A549 (cell line): Measurements from ENCODE around the gene TMEM38B. TPM values are rescaled to one million over a fixed set of nuclear protein-coding genes. Genes with fewer than 3 reads are reported as not detected.

Experiments used
- ATAC-seq, 2 experiments: fragments of 200-7000 bp in 1 of 2; fragments of >200 bp in 1 of 2; cut with Nextera tagmentation in 1 of 2; cut with Tn5 transposase in 1 of 2; 3 replicates each; pipeline versions ENCODE4 v1.8.0 to v1.9.1; 2018 to 2020; ENCODE audit warnings: mild to moderate bottlenecking in 1 of 2, moderate library complexity in 1 of 2
- CTCF ChIA-PET: fragments of 300-600 bp; sonication (Branson Sonifier 250); formaldehyde crosslinking; extraction: SDS; loops from one replicate; lab custom pipeline; 2021; ENCODE audit warnings: antibody characterized with exemption, inconsistent platforms; lab: Yijun Ruan, JAX
- POLR2A ChIA-PET: fragments of 350-600 bp; formaldehyde crosslinking; extraction: SDS; loops from one replicate; lab custom pipeline; 2021; ENCODE audit warnings: antibody characterized with exemption, inconsistent platforms; lab: Yijun Ruan, JAX
- DNase-seq, 2 experiments: peaks; one replicate each; pipeline versions ENCODE4 v3.0.0 to v3.0.0-alpha.2; 2011 to 2016; ENCODE audit warnings: low read depth in 1 of 2, low spot score in 1 of 2
- FAIRE-seq: peaks from 2 replicates; lab custom pipeline; 2011; peaks lifted over from hg19 to GRCh38; lab: Jason Lieb, UNC
- H3K27ac ChIP-seq, 2 experiments: fragments of >200 bp; sonication (Bioruptor Twin); formaldehyde crosslinking; 3 replicates each; pipeline ENCODE4 v1.5.1; 2016 to 2017
- H3K4me1 ChIP-seq: fragments of >200 bp; sonication (Bioruptor Twin); formaldehyde crosslinking; 3 replicates; pipeline ENCODE4 v1.6.1; 2016
- H3K4me2 ChIP-seq: fragments of >200 bp; sonication (Bioruptor Twin); formaldehyde crosslinking; 3 replicates; pipeline ENCODE4 v1.6.1; 2016
- H3K4me3 ChIP-seq: fragments of >200 bp; sonication (Bioruptor Twin); formaldehyde crosslinking; 3 replicates; pipeline ENCODE4 v1.5.1; 2016
- H3K9me3 ChIP-seq: fragments of >200 bp; sonication (Bioruptor Twin); formaldehyde crosslinking; 3 replicates; pipeline ENCODE4 v1.6.1; 2016
- BCL3 ChIP-seq: fragments of >200 bp; sonication (Bioruptor Twin); formaldehyde crosslinking; IDR thresholded peaks from 3 replicates; pipeline ENCODE4 v1.6.1; 2016
- CHD2 ChIP-seq: fragments of 150-350 bp; IDR thresholded peaks from 2 replicates; pipeline ENCODE4 v1.6.1; 2014; ENCODE audit warnings: low read length; ENCODE audit not compliant: partially characterized antibody
- ESRRA ChIP-seq: fragments of 150-350 bp; IDR thresholded peaks from 2 replicates; pipeline ENCODE4 v1.6.1; 2014; ENCODE audit warnings: mild to moderate bottlenecking, low read length, borderline replicate concordance
- FOSL2 ChIP-seq, 2 experiments: fragments of 450-650 bp in 1 of 2; fragments of >200 bp in 1 of 2; sonication (Bioruptor Twin) in 1 of 2; formaldehyde crosslinking; IDR thresholded peaks; 2 replicates each; pipeline versions ENCODE4 v1.5.0 to v1.6.1; 2016 to 2020; ENCODE audit warnings: mild to moderate bottlenecking in 1 of 2, moderate library complexity in 1 of 2
- HOXA7 ChIP-seq: fragments of 250-450 bp; sonication (Bioruptor Pico); IDR thresholded peaks from 2 replicates; pipeline ENCODE4 v1.5.0; 2020; ENCODE audit warnings: mild to moderate bottlenecking, moderate library complexity
- JUN ChIP-seq, 2 experiments: fragments of >200 bp; sonication (Bioruptor Twin); formaldehyde crosslinking; IDR thresholded peaks; 2 replicates in 1 of 2; 3 replicates in 1 of 2; pipeline ENCODE4 v1.6.1; 2016 to 2017
- JUNB ChIP-seq: fragments of >200 bp; sonication (Bioruptor Twin); formaldehyde crosslinking; IDR thresholded peaks from 2 replicates; pipeline ENCODE4 v1.6.1; 2016
- KDM1A ChIP-seq: fragments of 200-600 bp; sonication (generic); IDR thresholded peaks from 2 replicates; pipeline ENCODE4 v1.6.1; 2016; ENCODE audit warnings: low read depth, mild to moderate bottlenecking
- MAFK ChIP-seq: fragments of 450-650 bp; IDR thresholded peaks from 2 replicates; pipeline ENCODE4 v1.6.1; 2014; ENCODE audit not compliant: partially characterized antibody
- NR3C1 ChIP-seq: fragments of >200 bp; sonication (Bioruptor Twin); formaldehyde crosslinking; IDR thresholded peaks from 3 replicates; pipeline ENCODE4 v1.6.1; 2017
- PBX3 ChIP-seq: IDR thresholded peaks from 2 replicates; pipeline ENCODE4 v1.6.1; 2012
- POLR2A ChIP-seq: IDR thresholded peaks from 2 replicates; pipeline ENCODE4 v1.6.1; 2012; ENCODE audit warnings: mild to moderate bottlenecking, low read length
- POLR2AphosphoS2 ChIP-seq: conservative IDR thresholded peaks from 2 replicates; pipeline ENCODE4 v1.6.1; 2012; ENCODE audit warnings: low read length, improper control_type of control experiment, inconsistent platforms
- SMC3 ChIP-seq: fragments of >200 bp; sonication (Bioruptor Twin); formaldehyde crosslinking; IDR thresholded peaks from 3 replicates; pipeline ENCODE4 v1.6.1; 2018; ENCODE audit warnings: inconsistent platforms
- ZFP36 ChIP-seq: fragments of 450-650 bp; IDR thresholded peaks from 2 replicates; pipeline ENCODE4 v1.6.1; 2014; ENCODE audit warnings: borderline replicate concordance; ENCODE audit not compliant: partially characterized antibody
- ZSCAN20 ChIP-seq: fragments of 250-450 bp; sonication (Bioruptor Pico); IDR thresholded peaks from 2 replicates; pipeline ENCODE4 v1.8.0; 2022; ENCODE audit warnings: mild to moderate bottlenecking, moderate library complexity
- WGBS: methylation state at CpG from one replicate; pipeline ENCODE4 v1.1.6; 2017; ENCODE audit errors: missing lambda C conversion rate; 5-methylcytosine and 5-hydroxymethylcytosine counted together
- polyA minus RNA-seq: library from RNA; depleted of rRNA, polyadenylated mRNA; stranded (reverse); fragments of >200 nt; gene quantifications from 2 replicates; pipeline ENCODE4 v1.2.3, GENCODE V29; 2011; rRNA and poly(A)+ RNA removed
- polyA plus RNA-seq, 4 experiments: library from polyadenylated mRNA; depleted of rRNA in 3 of 4; stranded (reverse); fragments of >200 nt; fragmentation: RNase III in 1 of 4; extraction: RNeasy Plus Mini Kit Qiagen cat#74134 plus additional on column Dnase treatment in 1 of 4; gene quantifications; 2 replicates in 3 of 4; 3 replicates in 1 of 4; pipeline ENCODE4 v1.2.3, GENCODE V29; 2011 to 2017
- TF ChIP-seq, protein P1 (sequence below): fragments of 450-650 bp; IDR thresholded peaks from 2 replicates; pipeline ENCODE4 v1.6.1; 2014; ENCODE audit warnings: antibody characterized with exemption

TMEM38B gene
- polyA plus RNA-seq (2011; rRNA removed) (22.2 and 23.3 TPM in 2 replicates), polyA plus RNA-seq (2017; fragmentation: RNase III; extraction: RNeasy Plus Mini Kit Qiagen cat#74134 plus additional on column Dnase treatment) (13.1 to 15.3 TPM (median 14.7 TPM) in 3 replicates), polyA minus RNA-seq (13.1 and 13.2 TPM in 2 replicates)
- polyA plus RNA-seq (2012; cell fraction: cytosol; rRNA removed) = 9.0 and 9.3 TPM in 2 replicates
- polyA plus RNA-seq (2012; cell fraction: nucleus; rRNA removed) = 2.2 and 4.9 TPM in 2 replicates

- TF ChIP-seq JUN (IDR thresholded peaks at IDR 0.05) = 0 out of 5 replicates have a peak, but pooled peaks of 1 of the 2 experiments have one; percentile 29
- TF ChIP-seq ZFP36 = no peak
- no peak for TF ChIP-seq KDM1A
- TF ChIP-seq POLR2A = peak; percentile 63
- no peak for TF ChIP-seq POLR2AphosphoS2
- TF ChIP-seq FOSL2 (IDR thresholded peaks at IDR 0.05) = no peak
- TF ChIP-seq FOSL2 (CRISPR knock-in tag; IDR thresholded peaks at IDR 0.05) = no peak
- WGBS = under 1% methylated on average over 25 of the region's 65 CpGs
- POLR2A ChIA-PET = no interaction called here
Observed at GRCh38 chr9:105694190-105694847, at the start of gene TMEM38B. TMEM38B (plus strand) TSS chr9:105694541; CDS start chr9:105694661, 120 bp downstream.

DNA sequence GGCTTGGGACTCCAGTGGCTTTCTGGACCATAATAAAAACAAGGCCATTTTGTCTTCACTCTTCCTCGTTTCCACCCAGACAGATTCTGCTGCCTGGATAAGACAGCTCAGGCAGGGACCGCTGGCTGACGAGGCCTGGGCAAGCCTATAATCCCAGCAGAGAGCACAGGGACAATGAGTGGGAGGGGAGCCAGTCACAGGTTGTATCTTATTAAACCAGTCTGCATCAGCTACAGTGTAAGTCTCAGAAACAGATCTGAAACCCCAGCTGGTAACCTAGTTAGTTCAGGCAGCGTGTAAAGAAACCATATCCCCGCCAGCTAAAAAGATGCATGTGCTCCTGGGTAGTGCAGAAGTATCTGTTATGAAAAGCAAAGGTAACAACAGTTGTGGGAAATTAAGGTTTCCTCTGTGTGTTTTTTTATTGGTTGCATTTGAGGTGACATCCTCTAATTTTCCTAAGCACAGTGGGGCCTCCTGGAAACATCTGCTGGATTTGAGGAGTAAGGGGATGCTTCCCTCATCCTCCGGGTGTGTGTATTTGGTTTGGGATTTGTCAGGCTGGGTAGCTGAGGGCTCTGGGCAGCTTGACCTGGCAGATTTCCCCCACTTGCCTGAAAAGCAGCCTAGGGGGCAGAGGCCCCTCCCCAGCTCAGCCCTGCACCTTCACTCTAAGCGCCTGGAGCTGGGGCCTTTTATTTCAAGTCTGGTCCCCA, 47.3 kb upstream of the TMEM38B start:
- CTCF ChIA-PET = interaction anchor here (1.2 to 2.6 kb wide), 3 partner anchors 9 to 10 kb away, joined by 3 to 9 read pairs (median 4); no protein-coding TSS in a partner anchor
- H3K27ac ChIP-seq = no peak overlapping the region
- ATAC-seq = no peak
- TF ChIP-seq MAFK (no peak), NR3C1 (no peak), CHD2 (no peak), POLR2A (no peak), BCL3 (no peak)
- TF ChIP-seq, all 56 proteins: peak for 0
- POLR2A ChIA-PET = no interaction called here
- H3K9me3 ChIP-seq = peaks cover 2% of the 10 kb centered on the region; the same call in 1 of the 3 replicates
- H3K4me1 ChIP-seq = no peaks in the 10 kb centered on the region
- no peak overlapping the region for H3K4me3 ChIP-seq
- DNase-seq = no peak
- WGBS = 86% methylated on average over 7 of the region's 7 CpGs
- FAIRE-seq = no peak
- no peak overlapping the region for H3K4me2 ChIP-seq

More at GRCh38 chr9:105694190-105694847, at the start of gene TMEM38B:
- DNase-seq (peak; percentile 59 to 80), ATAC-seq (peak; percentile 89 to 95), FAIRE-seq (no peak)
- Histone ChIP-seq H3K4me2 (peak within 1 kb of the TSS; percentile 82), H3K27ac (peak within 1 kb of the TSS; percentile 57 to 85), H3K4me3 (peak within 1 kb of the TSS; percentile 70), H3K4me1 (peaks cover 13% of the 10 kb centered on the region), H3K9me3 (no peaks in the 10 kb centered on the region)
- CTCF ChIA-PET = interaction anchor here (0.9 to 1.2 kb wide), 3 partner anchors 11 to 148 kb away, joined by 3 to 5 read pairs (median 4); no protein-coding TSS in a partner anchor

DNA sequence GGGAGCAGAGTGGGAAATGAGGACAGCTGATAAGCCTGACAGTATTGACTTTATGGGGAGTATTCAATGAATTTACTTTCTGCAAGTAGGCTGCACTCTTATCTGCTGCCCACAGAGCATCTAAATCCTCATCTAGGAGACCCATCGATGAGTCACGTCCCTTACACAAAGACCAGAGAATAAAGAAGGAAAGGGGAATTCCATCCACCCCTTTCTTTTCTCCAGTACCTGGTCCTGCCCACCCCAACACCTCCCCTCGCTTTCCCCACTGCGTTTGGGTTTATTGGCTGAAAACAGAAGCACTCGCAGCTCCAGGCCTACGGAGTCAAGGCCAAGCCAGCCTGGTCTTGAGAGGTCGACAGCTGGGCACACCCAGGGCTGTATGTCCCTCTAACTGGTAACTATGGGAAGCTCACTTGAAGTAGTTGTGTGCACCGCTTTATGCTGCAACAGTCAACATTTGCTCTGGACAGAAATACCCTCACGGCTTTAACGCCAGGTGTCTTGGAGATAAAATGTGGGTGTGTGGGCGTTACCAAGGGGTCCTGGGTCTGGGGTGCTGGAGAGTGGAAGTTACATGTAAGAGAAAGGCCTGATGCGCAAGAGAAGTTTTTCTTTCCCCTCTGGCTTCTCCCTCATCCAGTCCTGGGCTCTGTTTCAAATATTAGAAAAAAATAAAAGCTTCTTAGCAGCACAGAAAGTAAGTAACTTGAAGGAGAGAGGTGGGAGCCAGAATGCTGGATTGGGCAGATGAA, 46.6 kb upstream of the TMEM38B start:
- TF ChIP-seq FOSL2 (IDR thresholded peaks at IDR 0.05) (no peak), FOSL2 (CRISPR knock-in tag; IDR thresholded peaks at IDR 0.05) (no peak), SMC3 (no peak), PBX3 (no peak), JUNB (no peak), HOXA7 (no peak), ZSCAN20 (CRISPR knock-in tag) (no peak), ESRRA (no peak)
- TF ChIP-seq, protein P1, sequence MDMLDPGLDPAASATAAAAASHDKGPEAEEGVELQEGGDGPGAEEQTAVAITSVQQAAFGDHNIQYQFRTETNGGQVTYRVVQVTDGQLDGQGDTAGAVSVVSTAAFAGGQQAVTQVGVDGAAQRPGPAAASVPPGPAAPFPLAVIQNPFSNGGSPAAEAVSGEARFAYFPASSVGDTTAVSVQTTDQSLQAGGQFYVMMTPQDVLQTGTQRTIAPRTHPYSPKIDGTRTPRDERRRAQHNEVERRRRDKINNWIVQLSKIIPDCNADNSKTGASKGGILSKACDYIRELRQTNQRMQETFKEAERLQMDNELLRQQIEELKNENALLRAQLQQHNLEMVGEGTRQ = no peak
- H3K27ac ChIP-seq = no peak overlapping the region
- no peak; a peak in 1 of 6 replicates for ATAC-seq
- POLR2A ChIA-PET = no interaction called here
- FAIRE-seq = no peak
- no peaks in the 10 kb centered on the region for H3K9me3 ChIP-seq
- H3K4me3 ChIP-seq = no peak overlapping the region
- no peaks in the 10 kb centered on the region for H3K4me1 ChIP-seq
- CTCF ChIA-PET = interaction anchor here (1.2 to 2.6 kb wide), 2 partner anchors 9 to 10 kb away, joined by 3 to 9 read pairs; no protein-coding TSS in a partner anchor
- no peak for DNase-seq
- WGBS = 80% methylated on average over 12 of the region's 12 CpGs
- H3K4me2 ChIP-seq = no peak overlapping the region
